ENCODE measurements around the gene CSH1. TPM values are rescaled to one million over a fixed set of nuclear protein-coding genes. Genes with fewer than 3 reads are reported as not detected.

The CSH1 gene
- total RNA-seq, 2 donors from 2014 or later = not detected

DNA sequence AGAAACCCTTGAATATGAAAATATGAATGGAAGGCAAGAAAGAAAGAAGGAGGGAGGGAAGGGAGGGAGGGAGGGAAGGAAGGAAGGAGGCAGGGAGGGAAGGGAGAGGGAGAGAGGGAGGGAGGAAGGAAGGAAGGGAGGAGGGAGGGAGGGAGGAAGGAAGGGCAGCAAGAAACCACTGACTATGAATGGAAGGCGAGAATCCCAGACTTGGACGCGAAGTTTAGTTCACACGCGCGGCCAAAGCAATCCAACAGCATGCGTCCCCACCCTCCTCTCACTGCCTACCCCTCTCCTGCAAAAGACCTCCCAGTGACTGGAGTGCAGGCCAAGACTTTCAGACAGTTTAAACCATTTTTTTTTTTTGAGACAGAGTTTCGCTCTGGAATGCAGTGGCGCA, 46.0 kb downstream of the CSH1 start:
- H3K4me3 Mint-ChIP-seq = no peak overlapping the region

DNA sequence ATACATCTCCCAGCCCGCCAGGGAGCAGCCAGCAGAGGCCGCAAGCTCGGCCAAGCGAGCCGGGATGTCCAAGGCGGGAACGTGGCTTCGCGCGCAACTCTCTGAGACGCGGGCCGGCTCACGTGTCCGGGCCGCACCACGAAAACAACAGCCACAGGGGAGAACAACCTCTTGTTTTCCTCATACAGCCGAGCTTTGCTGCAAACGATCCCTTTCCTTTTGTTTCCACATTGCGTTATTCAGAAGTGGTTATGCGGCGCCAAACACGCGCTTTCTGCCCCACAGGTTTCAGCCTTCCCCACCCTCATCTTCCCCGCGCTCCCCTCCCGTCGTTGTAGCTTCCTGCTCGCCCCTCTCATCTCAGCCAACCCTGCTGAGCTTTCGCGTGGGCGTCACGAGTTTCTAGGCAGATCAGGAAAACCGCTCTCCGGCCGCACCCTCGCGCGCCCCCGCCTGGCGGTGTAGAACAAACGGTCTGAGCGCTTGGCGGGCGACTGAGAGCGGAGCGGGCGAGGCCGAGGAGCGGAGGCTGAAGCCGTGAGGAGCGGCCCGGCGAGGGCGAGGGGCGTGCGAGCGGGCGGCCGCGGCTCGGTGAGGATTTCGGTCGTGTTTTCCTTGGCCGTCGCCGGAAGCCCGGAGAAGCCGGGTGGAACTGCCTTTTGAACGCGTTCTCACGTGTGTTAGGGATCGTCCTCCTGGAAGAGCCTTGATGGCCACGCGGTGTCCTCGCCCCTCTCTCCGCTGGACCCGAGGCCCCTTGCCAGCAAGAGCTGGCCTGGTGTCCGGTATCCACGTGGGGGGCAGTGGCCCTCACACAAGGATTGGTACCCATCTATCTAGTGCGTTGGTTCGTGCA, 47.3 kb downstream of the CSH1 start:
- ATAC-seq (peak; percentile 96 to 98), DNase-seq (ENCODE audit: low spot score) (peak; percentile 95)
- peak overlapping the region; percentile 91 to 99 for H3K27ac Mint-ChIP-seq
- H3K36me3 Mint-ChIP-seq = peaks cover 6% of the 10 kb centered on the region
- peaks cover 17 to 18% of the 10 kb centered on the region in 2 donors for H3K4me1 Mint-ChIP-seq (ENCODE audit: low read depth in 2 of 2)
- peak overlapping the region; percentile 81 for H3K4me3 Mint-ChIP-seq
- H3K27me3 Mint-ChIP-seq = no peaks in the 10 kb centered on the region
- H3K9me3 Mint-ChIP-seq = peaks cover 4% of the 10 kb centered on the region

More for the DNA sequence above, 46.0 kb downstream of the CSH1 start:
- peaks cover 4% of the 10 kb centered on the region for H3K9me3 Mint-ChIP-seq
- no peaks in the 10 kb centered on the region for H3K27me3 Mint-ChIP-seq
- ATAC-seq = no peak
- H3K36me3 Mint-ChIP-seq = peaks cover 6% of the 10 kb centered on the region
- no peak for DNase-seq (ENCODE audit: low spot score)
- peaks cover 14% of the 10 kb centered on the region in 2 donors for H3K4me1 Mint-ChIP-seq (ENCODE audit: low read depth in 2 of 2)
- no peak overlapping the region for H3K27ac Mint-ChIP-seq

DNA sequence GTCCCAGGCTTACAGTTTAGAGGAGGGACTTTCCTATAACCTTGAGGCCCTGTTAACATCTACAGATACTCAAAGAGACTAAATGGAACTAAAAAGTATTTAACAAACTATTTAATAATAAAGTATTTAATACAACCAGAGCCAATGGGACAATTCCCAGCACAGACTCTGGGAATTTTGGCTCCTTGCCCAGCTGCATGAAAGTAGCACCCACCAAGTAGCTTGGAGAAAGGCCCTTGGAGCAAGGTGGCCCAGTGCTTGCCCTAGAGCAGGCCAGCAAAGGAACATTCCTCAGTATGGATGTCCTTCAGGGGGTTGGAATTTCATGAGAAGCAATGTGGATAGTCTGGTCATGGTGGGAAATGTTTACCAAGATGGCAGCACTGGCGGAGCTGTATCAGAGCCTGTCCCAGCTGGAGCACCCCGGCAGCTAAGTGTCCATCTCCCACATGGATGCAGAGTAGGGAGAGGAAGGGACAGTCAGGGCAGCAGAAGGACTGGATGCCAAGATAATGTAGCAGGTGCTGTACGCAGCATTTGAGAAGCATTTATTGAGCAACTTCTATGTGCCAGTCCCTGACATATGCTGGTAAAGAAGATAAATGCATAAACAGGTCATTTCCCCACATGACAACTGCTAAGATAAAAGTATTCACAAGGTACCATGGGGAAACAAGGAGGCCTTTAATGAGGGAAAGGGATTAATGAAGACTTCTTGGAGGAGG, 48.7 kb downstream of the CSH1 start:
- DNase-seq (ENCODE audit: low spot score) (no peak), ATAC-seq (no peak)
- Mint-ChIP-seq H3K4me1 (ENCODE audit: low read depth in 2 of 2) (peaks cover 20 to 23% of the 10 kb centered on the region in 2 donors), H3K9me3 (peaks cover 4% of the 10 kb centered on the region), H3K36me3 (peaks cover 6% of the 10 kb centered on the region), H3K27me3 (no peaks in the 10 kb centered on the region), H3K4me3 (peak overlapping the region; percentile 81), H3K27ac (peak overlapping the region; percentile 91 to 99)

DNA sequence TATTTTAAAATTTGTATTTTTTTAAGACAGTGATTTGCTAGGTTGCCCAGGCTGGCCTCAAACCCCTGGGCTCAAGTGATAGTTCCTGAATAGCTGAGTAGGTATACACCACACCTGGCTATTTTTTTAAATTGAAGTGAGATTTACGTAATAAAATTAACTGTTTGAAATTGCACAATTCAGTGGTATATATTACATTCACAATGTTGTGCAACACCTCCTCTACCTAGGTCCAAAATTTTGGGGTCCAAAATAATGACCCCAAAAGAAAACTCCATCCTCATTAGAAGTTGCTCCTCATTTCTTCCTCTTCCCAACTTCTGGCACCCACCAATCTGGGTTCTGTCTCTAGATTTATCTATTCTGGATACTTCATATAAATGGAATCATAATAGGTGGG, 50.9 kb downstream of the CSH1 start:
- ATAC-seq (no peak), DNase-seq (ENCODE audit: low spot score) (no peak)
- Mint-ChIP-seq H3K4me3 (no peak overlapping the region), H3K36me3 (peaks cover 6% of the 10 kb centered on the region), H3K27me3 (no peaks in the 10 kb centered on the region), H3K4me1 (ENCODE audit: low read depth in 2 of 2) (peaks cover 35% of the 10 kb centered on the region in 2 donors), H3K9me3 (peaks cover 4% of the 10 kb centered on the region), H3K27ac (peak overlapping the region in 1 of 2 donors; percentile 54)

Other genes with a start within 250 kb of the CSH1 start
- 100 to 1,000 TPM; 114 to 185 TPM for gene LIMD2, start 196.4 kb downstream of the CSH1 start, total RNA-seq
- 10 to 100 TPM; 59.5 to 86.5 TPM for gene STRADA, start 154.8 kb downstream of the CSH1 start, total RNA-seq
- 100 to 1,000 TPM in 1 of 2 donors, 10 to 100 TPM in 1; 72.6 to 102 TPM for gene CCDC47, start 123.0 kb downstream of the CSH1 start, total RNA-seq
- 100 to 1,000 TPM; 107 to 161 TPM for gene DDX42, start 122.4 kb downstream of the CSH1 start, total RNA-seq
- gene PSMC5, start 69.1 kb downstream of the CSH1 start, total RNA-seq = 100 to 1,000 TPM; 163 to 202 TPM
- 100 to 1,000 TPM in 1 of 2 donors, 10 to 100 TPM in 1; 74.2 to 116 TPM for gene FTSJ3, start 68.9 kb downstream of the CSH1 start, total RNA-seq
- gene SMARCD2, start 53.9 kb downstream of the CSH1 start, total RNA-seq = 100 to 1,000 TPM; 102 to 136 TPM
- not detected for gene CSH2, start 22.9 kb downstream of the CSH1 start, total RNA-seq
- gene GH2, start 14.6 kb downstream of the CSH1 start, total RNA-seq = not detected
- not detected for gene CSHL1, start 14.7 kb upstream of the CSH1 start, total RNA-seq
- gene GH1, start 22.3 kb upstream of the CSH1 start, total RNA-seq = not detected
- gene CD79B, start 35.8 kb upstream of the CSH1 start, total RNA-seq = 10 to 100 TPM; 33.8 to 58.6 TPM
- under 1 TPM in 1 of 2 donors, not detected in 1; 0.08 TPM for gene SCN4A, start 76.3 kb upstream of the CSH1 start, total RNA-seq
- 1 to 10 TPM in 1 of 2 donors, under 1 TPM in 1; 0.50 to 1.0 TPM for gene PRR29, start 101.8 kb upstream of the CSH1 start, total RNA-seq
- 10 to 100 TPM; 14.1 to 20.7 TPM for gene ICAM2, start 124.1 kb upstream of the CSH1 start, total RNA-seq
- gene ERN1, start 233.6 kb upstream of the CSH1 start, total RNA-seq = 100 to 1,000 TPM; 131 TPM

Measured in natural killer cell treated with Interleukin-12 subunit alpha and Interleukin-12 subunit beta and Interleukin-15 and Interleukin-18, amount 100 ng/mL, for 72 hours (primary cell).